Fibroblast of lung (primary cell): ENCODE results near the gene DUSP5. TPM values are rescaled to one million over a fixed set of nuclear protein-coding genes. Genes with fewer than 3 reads are reported as not detected.

ENCODE experiments used
- DNase-seq, 2 donors: peaks; one replicate each; pipeline versions ENCODE4 v3.0.0 to v3.0.0-alpha.2; 2010; ENCODE audit warnings: low read depth in 2 of 2
- H2AFZ ChIP-seq: 2 replicates; pipeline ENCODE4 v1.5.1; 2012; ENCODE audit warnings: low read length, control low read depth, inconsistent platforms
- H3K27ac ChIP-seq: 2 replicates; pipeline ENCODE4 v1.5.1; 2011; ENCODE audit warnings: low read length, control low read depth; ENCODE audit not compliant: insufficient read depth
- H3K27me3 ChIP-seq: 2 replicates; pipeline ENCODE4 v1.5.1; 2011; ENCODE audit warnings: mild to moderate bottlenecking, low read length; ENCODE audit not compliant: control insufficient read depth, insufficient read depth
- H3K36me3 ChIP-seq: 2 replicates; pipeline ENCODE4 v1.5.1; 2011; ENCODE audit warnings: low read length; ENCODE audit not compliant: control insufficient read depth, insufficient read depth
- H3K4me1 ChIP-seq: 2 replicates; pipeline ENCODE4 v1.5.1; 2011; ENCODE audit warnings: low read length; ENCODE audit not compliant: control insufficient read depth, insufficient read depth; ENCODE audit errors: extremely low read depth
- H3K4me2 ChIP-seq: 2 replicates; pipeline ENCODE4 v1.5.1; 2011; ENCODE audit warnings: low read length, control low read depth; ENCODE audit not compliant: insufficient read depth; ENCODE audit errors: extremely low read depth
- H3K4me3 ChIP-seq, 4 experiments: fragments of 200-600 bp in 1 of 4; sonication (generic) in 1 of 4; replicated peaks in 1 of 4; 2 replicates each; pipeline ENCODE4 v1.5.1; 2011 to 2016; ENCODE audit warnings: low read length in 4 of 4, low read depth in 3 of 4, mild to moderate bottlenecking in 3 of 4, control low read depth in 2 of 4, inconsistent platforms in 1 of 4, mixed read lengths in 1 of 4; ENCODE audit not compliant: insufficient read depth in 1 of 4; ENCODE audit errors: control extremely low read depth in 1 of 4
- H3K79me2 ChIP-seq: 2 replicates; pipeline ENCODE4 v1.5.1; 2012; ENCODE audit warnings: mild to moderate bottlenecking, low read length, inconsistent platforms; ENCODE audit not compliant: control insufficient read depth, insufficient read depth
- H3K9ac ChIP-seq: 2 replicates; pipeline ENCODE4 v1.5.1; 2011; ENCODE audit warnings: mild to moderate bottlenecking, low read length, control low read depth; ENCODE audit not compliant: insufficient read depth
- H3K9me3 ChIP-seq: 2 replicates; pipeline ENCODE4 v1.5.1; 2012; ENCODE audit warnings: low read depth, low read length; ENCODE audit not compliant: control insufficient read depth, insufficient read depth
- H4K20me1 ChIP-seq: 2 replicates; pipeline ENCODE4 v1.5.1; 2011; ENCODE audit warnings: low read length; ENCODE audit not compliant: control insufficient read depth, insufficient read depth; ENCODE audit errors: extremely low read depth
- CTCF ChIP-seq, 2 donors: IDR thresholded peaks in 1 of 2; conservative IDR thresholded peaks in 1 of 2; 1 replicate in 1 of 2; 2 replicates in 1 of 2; pipeline ENCODE4 v1.5.1; 2011 to 2012; ENCODE audit warnings: low read length in 2 of 2, control low read depth in 1 of 2, inconsistent platforms in 1 of 2, low read depth in 1 of 2, mild to moderate bottlenecking in 1 of 2
- EZH2 ChIP-seq: IDR thresholded peaks from 2 replicates; pipeline ENCODE4 v1.5.1; 2012; ENCODE audit warnings: low read length, control low read depth, mild to moderate bottlenecking; ENCODE audit errors: missing control alignments
- polyA plus RNA-seq, 2 donors: library from polyadenylated mRNA; depleted of rRNA in 1 of 2; stranded (reverse) in 1 of 2; unstranded in 1 of 2; fragments of >200 nt; gene quantifications; 2 replicates each; pipeline ENCODE4 v1.2.1, GENCODE V29; 2011 to 2012; ENCODE audit warnings: missing spikeins in 1 of 2
- total RNA-seq: library from RNA; depleted of rRNA; stranded (reverse); fragments of >200 nt; gene quantifications from 2 replicates; pipeline ENCODE4 v1.2.1, GENCODE V29; 2014

The DUSP5 gene
- total and polyA plus RNA-seq, 2 donors (not counting 1 experiment from before 2014, with no cell fraction given), result 27.6 to 37.7 TPM

- Histone ChIP-seq H3K9me3 (no peaks in the 10 kb centered on the region), H3K9ac (no peak overlapping the region), H3K4me2 (no peak overlapping the region), H4K20me1 (no peaks in the 10 kb centered on the region), H3K27me3 (no peaks in the 10 kb centered on the region), H3K79me2 (peaks cover 89% of the 10 kb centered on the region), H3K36me3 (peaks cover 36% of the 10 kb centered on the region), H3K4me1 (peaks cover 33% of the 10 kb centered on the region), H2AFZ (no peak overlapping the region), H3K4me3 (no peak overlapping the region), H3K27ac (no peak overlapping the region)
- DNase-seq, result no peak
- TF ChIP-seq CTCF (conservative IDR thresholded peaks at IDR 0.05 in 1 of 2, IDR thresholded peaks at IDR 0.05 in 1 of 2; ENCODE audit: low read depth in 1 of 2, low read length in 2 of 2) (no peak), EZH2 (no peak)
These were observed 8.7 kb downstream of the DUSP5 start for GRCh38 chr10:110506448-110506847.

GRCh38 chr10:110507346-110507745 is 9.6 kb downstream of the DUSP5 start:
- TF ChIP-seq CTCF (conservative IDR thresholded peaks at IDR 0.05 in 1 of 2, IDR thresholded peaks at IDR 0.05 in 1 of 2; ENCODE audit: low read depth in 1 of 2, low read length in 2 of 2) (no peak), EZH2 (no peak)
- Histone ChIP-seq H3K36me3 (peaks cover 37% of the 10 kb centered on the region), H3K79me2 (peaks cover 83% of the 10 kb centered on the region), H3K27me3 (no peaks in the 10 kb centered on the region), H3K4me2 (no peak overlapping the region), H3K9ac (no peak overlapping the region), H3K27ac (no peak overlapping the region), H3K9me3 (no peaks in the 10 kb centered on the region), H4K20me1 (no peaks in the 10 kb centered on the region), H3K4me3 (no peak overlapping the region), H3K4me1 (peaks cover 38% of the 10 kb centered on the region), H2AFZ (no peak overlapping the region)
- DNase-seq, result no peak

- TF ChIP-seq EZH2 (no peak), CTCF (conservative IDR thresholded peaks at IDR 0.05 in 1 of 2, IDR thresholded peaks at IDR 0.05 in 1 of 2; ENCODE audit: low read depth in 1 of 2, low read length in 2 of 2) (no peak)
- H3K36me3 ChIP-seq, result peaks cover 40% of the 10 kb centered on the region
- H3K4me2 ChIP-seq, result no peak overlapping the region
- no peaks in the 10 kb centered on the region for H4K20me1 ChIP-seq
- H2AFZ ChIP-seq, result no peak overlapping the region
- H3K27ac ChIP-seq, result no peak overlapping the region
- H3K79me2 ChIP-seq, result peaks cover 77% of the 10 kb centered on the region
- DNase-seq, result no peak
- no peaks in the 10 kb centered on the region for H3K9me3 ChIP-seq
- no peak overlapping the region for H3K4me3 ChIP-seq
- H3K4me1 ChIP-seq, result peaks cover 36% of the 10 kb centered on the region
- H3K27me3 ChIP-seq, result no peaks in the 10 kb centered on the region
- H3K9ac ChIP-seq, result no peak overlapping the region
These were observed 10.6 kb downstream of the DUSP5 start for GRCh38 chr10:110508159-110508788.
